DOHH2 (cell line): Measurements from ENCODE around the gene CDH16.

Experiments used
- H3F3A ChIP-seq: fragments of 200-600 bp; sonication (generic), shearing (Covaris generic); 2 replicates; pipeline ENCODE4 v1.6.0; 2016; ENCODE audit warnings: antibody characterized with exemption, mild to moderate bottlenecking; ENCODE audit not compliant: control insufficient read depth, insufficient read depth
- H3K27ac ChIP-seq: fragments of 200-600 bp; sonication (generic); 2 replicates; pipeline ENCODE4 v1.5.1; 2014; ENCODE audit warnings: low read depth, mild to moderate bottlenecking, low read length, moderate library complexity
- H3K27me3 ChIP-seq: fragments of 200-600 bp; sonication (generic); 2 replicates; pipeline ENCODE4 v1.6.1; 2014; ENCODE audit warnings: mild to moderate bottlenecking, low read length, mixed read lengths; ENCODE audit not compliant: control insufficient read depth
- H3K36me3 ChIP-seq: fragments of 200-600 bp; sonication (generic); 2 replicates; pipeline ENCODE4 v1.6.1; 2014; ENCODE audit warnings: mild to moderate bottlenecking, low read length, moderate library complexity, mixed read lengths; ENCODE audit not compliant: control insufficient read depth
- H3K4me1 ChIP-seq: fragments of 200-600 bp; sonication (generic); 2 replicates; pipeline ENCODE4 v1.6.1; 2014; ENCODE audit warnings: mild to moderate bottlenecking, low read length, mixed read lengths; ENCODE audit not compliant: control insufficient read depth
- H3K4me2 ChIP-seq: fragments of 200-600 bp; sonication (generic); 2 replicates; pipeline ENCODE4 v1.6.0; 2014; ENCODE audit warnings: mild to moderate bottlenecking, low read length, moderate library complexity
- H3K4me3 ChIP-seq: fragments of 200-600 bp; sonication (generic); 2 replicates; pipeline ENCODE4 v1.5.1; 2014; ENCODE audit warnings: mild to moderate bottlenecking, low read length, mixed read lengths
- H3K79me2 ChIP-seq: fragments of 200-600 bp; sonication (generic); 2 replicates; pipeline ENCODE4 v1.6.1; 2014; ENCODE audit warnings: mild to moderate bottlenecking, low read length, mixed read lengths; ENCODE audit not compliant: control insufficient read depth
- H3K9me2 ChIP-seq: fragments of 200-600 bp; sonication (generic); replicated peaks from 2 replicates; pipeline ENCODE4 v1.6.1; 2014; ENCODE audit warnings: mild to moderate bottlenecking, low read length, mixed read lengths; ENCODE audit not compliant: control insufficient read depth
- H3K9me3 ChIP-seq: fragments of 200-600 bp; sonication (generic); 2 replicates; pipeline ENCODE4 v1.6.1; 2014; ENCODE audit warnings: antibody characterized with exemption, low read length, mixed read lengths; ENCODE audit not compliant: control insufficient read depth, insufficient read depth
- H4K20me1 ChIP-seq: fragments of 200-600 bp; sonication (generic); 2 replicates; pipeline ENCODE4 v1.6.0; 2014; ENCODE audit warnings: low read depth, mild to moderate bottlenecking, antibody characterized with exemption, low read length, moderate library complexity; ENCODE audit not compliant: control insufficient read depth, insufficient read depth
- CTCF ChIP-seq: fragments of 200-600 bp; sonication (generic); IDR thresholded peaks from one replicate; pipeline ENCODE4 v1.5.1; 2014; ENCODE audit warnings: antibody characterized with exemption, mild to moderate bottlenecking, low read depth, low read length; ENCODE audit not compliant: poor library complexity, severe bottlenecking
- EZH2phosphoT487 ChIP-seq: fragments of 200-600 bp; sonication (generic); IDR thresholded peaks from 2 replicates; pipeline ENCODE4 v1.6.1; 2017; ENCODE audit warnings: borderline replicate concordance, mild to moderate bottlenecking, antibody characterized with exemption, low read length, moderate library complexity, mixed read lengths

Gene CDH16

GRCh38 chr16:66932076-66932475, 13.4 kb upstream of the CDH16 start:
- no peak overlapping the region for H3K4me3 ChIP-seq
- H3F3A ChIP-seq, result 0 out of 2 replicates have a peak, but pooled peaks cover 3% of the 10 kb centered on the region
- TF ChIP-seq CTCF (no peak), EZH2phosphoT487 (no peak)
- no peak overlapping the region for H3K4me2 ChIP-seq
- peaks cover 40% of the 10 kb centered on the region for H3K79me2 ChIP-seq
- no peaks in the 10 kb centered on the region for H3K9me2 ChIP-seq
- no peaks in the 10 kb centered on the region for H3K27me3 ChIP-seq
- H3K36me3 ChIP-seq, result peaks cover 14% of the 10 kb centered on the region
- no peaks in the 10 kb centered on the region for H3K9me3 ChIP-seq
- H3K27ac ChIP-seq, result no peak overlapping the region
- peaks cover 5% of the 10 kb centered on the region; the same call in 1 of the 2 replicates for H4K20me1 ChIP-seq
- H3K4me1 ChIP-seq, result peaks cover 22% of the 10 kb centered on the region

- peaks cover 40% of the 10 kb centered on the region for H3K79me2 ChIP-seq
- H3K4me2 ChIP-seq, result no peak overlapping the region
- H3K36me3 ChIP-seq, result peaks cover 14% of the 10 kb centered on the region
- TF ChIP-seq EZH2phosphoT487 (no peak), CTCF (no peak)
- no peaks in the 10 kb centered on the region for H3K9me3 ChIP-seq
- H3K9me2 ChIP-seq, result no peaks in the 10 kb centered on the region
- 0 out of 2 replicates have a peak, but pooled peaks cover 3% of the 10 kb centered on the region for H3F3A ChIP-seq
- H3K27me3 ChIP-seq, result no peaks in the 10 kb centered on the region
- H3K27ac ChIP-seq, result no peak overlapping the region
- peaks cover 22% of the 10 kb centered on the region for H3K4me1 ChIP-seq
- H4K20me1 ChIP-seq, result peaks cover 5% of the 10 kb centered on the region; the same call in 1 of the 2 replicates
- H3K4me3 ChIP-seq, result no peak overlapping the region
These were observed 13.0 kb upstream of the CDH16 start for GRCh38 chr16:66931665-66932064.

GRCh38 chr16:66930189-66930588, 11.5 kb upstream of the CDH16 start:
- Histone ChIP-seq H4K20me1 (peaks cover 5% of the 10 kb centered on the region; the same call in 1 of the 2 replicates), H3K4me1 (peaks cover 13% of the 10 kb centered on the region), H3K4me2 (no peak overlapping the region), H3K9me2 (no peaks in the 10 kb centered on the region), H3F3A (0 out of 2 replicates have a peak, but pooled peaks cover 3% of the 10 kb centered on the region), H3K27ac (no peak overlapping the region), H3K27me3 (peaks cover 13% of the 10 kb centered on the region), H3K4me3 (no peak overlapping the region), H3K9me3 (no peaks in the 10 kb centered on the region), H3K79me2 (peaks cover 29% of the 10 kb centered on the region), H3K36me3 (peaks cover 14% of the 10 kb centered on the region)
- no peak for TF ChIP-seq CTCF
- TF ChIP-seq EZH2phosphoT487, result no peak
